Adipocyte (in vitro differentiated cells): Measurements from ENCODE around the gene KRT72.

Experiments used
- DNase-seq: peaks from one replicate; pipeline ENCODE4 v3.0.0-alpha.2; 2015; ENCODE audit warnings: low read depth
- H3K27me3 ChIP-seq: replicated peaks from 2 replicates; pipeline ENCODE4 v1.7.0; 2013; ENCODE audit warnings: mild to moderate bottlenecking, low read length, moderate library complexity; ENCODE audit not compliant: control insufficient read depth, insufficient read depth
- H3K36me3 ChIP-seq: 2 replicates; pipeline ENCODE4 v1.7.0; 2013; ENCODE audit warnings: low read length, mild to moderate bottlenecking, moderate library complexity; ENCODE audit not compliant: control insufficient read depth, insufficient read depth, severe bottlenecking
- H3K4me1 ChIP-seq: 2 replicates; pipeline ENCODE4 v1.7.0; 2013; ENCODE audit warnings: mild to moderate bottlenecking, low read length, moderate library complexity; ENCODE audit not compliant: control insufficient read depth, insufficient read depth
- H3K4me3 ChIP-seq: 2 replicates; pipeline ENCODE4 v1.7.0; 2013; ENCODE audit warnings: mild to moderate bottlenecking, low read length, moderate library complexity
- H3K9ac ChIP-seq: 2 replicates; pipeline ENCODE4 v1.7.0; 2013; ENCODE audit warnings: mild to moderate bottlenecking, low read length, moderate library complexity
- H3K9me3 ChIP-seq: 2 replicates; pipeline ENCODE4 v1.7.0; 2013; ENCODE audit warnings: mild to moderate bottlenecking, low read length, moderate library complexity; ENCODE audit not compliant: control insufficient read depth

Gene KRT72

DNA sequence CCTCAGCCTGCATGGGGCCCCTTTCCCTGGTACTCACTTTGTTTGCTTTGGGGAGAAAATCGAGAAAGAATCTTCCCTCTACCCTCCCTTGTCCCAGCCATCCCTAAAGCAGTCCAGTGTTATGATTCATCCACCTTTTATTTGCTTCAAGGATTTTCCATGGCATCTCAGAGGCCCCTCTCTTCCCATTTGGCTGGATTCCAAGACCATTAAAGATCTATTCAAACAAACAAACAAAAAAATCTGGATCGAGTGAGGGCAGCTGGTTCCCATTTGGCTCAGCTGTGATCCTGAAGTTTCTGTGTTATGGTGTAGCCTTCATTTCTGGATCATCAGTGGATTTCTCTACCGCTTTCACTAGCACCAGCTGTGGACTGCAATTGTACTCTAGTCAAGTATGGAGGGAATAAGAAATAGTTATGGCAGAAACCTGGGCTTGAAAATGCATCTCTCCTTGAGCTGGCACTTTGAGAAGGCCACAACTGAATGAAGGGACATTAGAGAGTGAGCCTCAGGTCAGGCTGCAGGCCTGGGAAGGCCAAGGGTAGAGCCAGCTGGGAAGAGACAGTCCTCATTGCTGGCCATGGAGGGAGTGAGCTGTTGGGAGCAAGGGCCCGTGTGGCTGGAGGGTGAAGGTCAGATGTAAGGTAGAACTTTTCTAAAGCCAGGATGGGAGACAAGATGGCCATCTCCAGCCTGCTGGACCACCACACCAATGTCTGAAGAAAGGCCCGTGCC is 62.0 kb downstream of the KRT72 start:
- Histone ChIP-seq H3K4me3 (no peak overlapping the region), H3K9ac (no peak overlapping the region), H3K9me3 (no peaks in the 10 kb centered on the region), H3K27me3 (peaks cover 28% of the 10 kb centered on the region), H3K4me1 (no peaks in the 10 kb centered on the region), H3K36me3 (no peaks in the 10 kb centered on the region)
- DNase-seq = peak; percentile 80

GRCh38 chr12:52537101-52537500 is 64.2 kb downstream of the KRT72 start:
- Histone ChIP-seq H3K9me3 (no peaks in the 10 kb centered on the region), H3K4me1 (no peaks in the 10 kb centered on the region), H3K9ac (no peak overlapping the region), H3K36me3 (no peaks in the 10 kb centered on the region), H3K27me3 (peaks cover 15% of the 10 kb centered on the region), H3K4me3 (no peak overlapping the region)
- no peak for DNase-seq
